ENCODE results near the gene CALN1. TPM values are rescaled to one million over a fixed set of nuclear protein-coding genes. Genes with fewer than 3 reads are reported as not detected.
A peak's percentile ranks its signal among the peaks of the same experiment; 100 is the strongest.

The CALN1 gene
- total RNA-seq, 1 experiment from 2014 or later: not detected

GRCh38 chr7:72190146-72190545, 222.0 kb downstream of the CALN1 start:
- DNase-seq (ENCODE audit: low spot score): no peak

- no peak for DNase-seq (ENCODE audit: low spot score)
Measured at GRCh38 chr7:72187179-72187578, 225.0 kb downstream of the CALN1 start.

GRCh38 chr7:72183835-72184234, 228.3 kb downstream of the CALN1 start:
- DNase-seq (ENCODE audit: low spot score): peak; percentile 44

- no peak for DNase-seq (ENCODE audit: low spot score)
Measured at GRCh38 chr7:72182036-72182435, 230.1 kb downstream of the CALN1 start.

GRCh38 chr7:72176875-72177274, 235.3 kb downstream of the CALN1 start:
- no peak for DNase-seq (ENCODE audit: low spot score)

GRCh38 chr7:72170475-72170874, 241.7 kb downstream of the CALN1 start:
- no peak for DNase-seq (ENCODE audit: low spot score)

- DNase-seq (ENCODE audit: low spot score): no peak
Measured at GRCh38 chr7:72163271-72163670, 248.9 kb downstream of the CALN1 start.

- peak; percentile 30 for DNase-seq (ENCODE audit: low spot score)
Measured at GRCh38 chr7:72161534-72161933, 250.6 kb downstream of the CALN1 start.

- no peak for DNase-seq (ENCODE audit: low spot score)
Measured at GRCh38 chr7:72159911-72160310, 252.2 kb downstream of the CALN1 start.

GRCh38 chr7:72156671-72157070, 255.5 kb downstream of the CALN1 start:
- no peak for DNase-seq (ENCODE audit: low spot score)

GRCh38 chr7:72153132-72153512, 259.0 kb downstream of the CALN1 start:
- no peak for DNase-seq (ENCODE audit: low spot score)

- DNase-seq (ENCODE audit: low spot score): no peak
Measured at GRCh38 chr7:72152161-72153131, 259.7 kb downstream of the CALN1 start.

GRCh38 chr7:72140566-72140965, 271.6 kb downstream of the CALN1 start:
- DNase-seq (ENCODE audit: low spot score): no peak

- DNase-seq (ENCODE audit: low spot score): no peak
Measured at GRCh38 chr7:72127136-72127535, 285.0 kb downstream of the CALN1 start.

GRCh38 chr7:72123913-72124312, 288.2 kb downstream of the CALN1 start:
- DNase-seq (ENCODE audit: low spot score): no peak

- no peak for DNase-seq (ENCODE audit: low spot score)
Measured at GRCh38 chr7:72118366-72118765, 293.8 kb downstream of the CALN1 start.

- DNase-seq (ENCODE audit: low spot score): no peak
Measured at GRCh38 chr7:72114129-72114528, 298.0 kb downstream of the CALN1 start.

GRCh38 chr7:72112992-72113391, 299.1 kb downstream of the CALN1 start:
- DNase-seq (ENCODE audit: low spot score): no peak

GRCh38 chr7:72112530-72112929, 299.6 kb downstream of the CALN1 start:
- no peak for DNase-seq (ENCODE audit: low spot score)

- DNase-seq (ENCODE audit: low spot score): no peak
Measured at GRCh38 chr7:72111086-72111485, 301.1 kb downstream of the CALN1 start.

- DNase-seq (ENCODE audit: low spot score): no peak
Measured at GRCh38 chr7:72109566-72109965, 302.6 kb downstream of the CALN1 start.

GRCh38 chr7:72106405-72106804, 305.7 kb downstream of the CALN1 start:
- DNase-seq (ENCODE audit: low spot score): no peak

GRCh38 chr7:72101444-72101843, 310.7 kb downstream of the CALN1 start:
- no peak for DNase-seq (ENCODE audit: low spot score)
